Heart left ventricle (tissue), 16 donors: Measurements from ENCODE around the gene MAMDC2. TPM values are rescaled to one million over a fixed set of nuclear protein-coding genes. Genes with fewer than 3 reads are reported as not detected.

Experiments
- ATAC-seq, 4 donors: fragments of 200-7000 bp; cut with Tn5 transposase; one replicate each; pipeline ENCODE4 v1.9.1; 2020 to 2022; ENCODE audit warnings: moderate library complexity in 4 of 4, mild to moderate bottlenecking in 3 of 4, moderate number of reproducible peaks in 1 of 4
- DNase-seq, 5 donors: peaks; one replicate each; pipeline ENCODE4 v3.0.0-alpha.2; 2020
- H3K27ac ChIP-seq, 12 donors: fragments of 200-600 bp; sonication (generic) in 4 of 12; one replicate each; pipeline versions ENCODE4 v1.5.0 to v1.8.0; 2016 to 2022; ENCODE audit warnings: mild to moderate bottlenecking in 2 of 12
- H3K27me3 ChIP-seq, 9 donors: fragments of 200-600 bp; sonication (generic) in 2 of 9; one replicate each; pipeline versions ENCODE4 v1.5.1 to v1.8.0; 2016 to 2022; ENCODE audit warnings: mild to moderate bottlenecking in 3 of 9
- H3K36me3 ChIP-seq, 9 donors: fragments of 200-600 bp; sonication (generic) in 2 of 9; one replicate each; pipeline versions ENCODE4 v1.5.0 to v1.8.0; 2018 to 2022; ENCODE audit warnings: mild to moderate bottlenecking in 2 of 9
- H3K4me1 ChIP-seq, 12 donors: fragments of 200-600 bp; sonication (generic) in 4 of 12; one replicate each; pipeline versions ENCODE4 v1.5.0 to v1.8.0; 2016 to 2022; ENCODE audit warnings: mild to moderate bottlenecking in 3 of 12
- H3K4me3 ChIP-seq, 12 donors: fragments of 200-600 bp; sonication (generic) in 4 of 12; one replicate each; pipeline versions ENCODE4 v1.5.0 to v1.8.0; 2017 to 2022; ENCODE audit warnings: mild to moderate bottlenecking in 9 of 12, moderate library complexity in 4 of 12
- H3K9me3 ChIP-seq, 12 donors: fragments of 200-600 bp; sonication (generic) in 4 of 12; one replicate each; pipeline versions ENCODE4 v1.5.0 to v1.8.0; 2016 to 2022; ENCODE audit warnings: mild to moderate bottlenecking in 1 of 12
- POLR2A ChIP-seq, 2 donors: fragments of 450-650 bp; IDR thresholded peaks; one replicate each; pipeline ENCODE4 v1.6.1; 2017; ENCODE audit warnings: antibody characterized with exemption in 2 of 2, mild to moderate bottlenecking in 2 of 2, moderate library complexity in 2 of 2
- WGBS, 4 donors: extraction: QIAGEN DNeasy Blood & Tissue Kit in 2 of 4; methylation state at CpG; one replicate each; pipeline versions ENCODE4 v1.1.5 to v1.1.7; 2013 to 2018; 5-methylcytosine and 5-hydroxymethylcytosine counted together
- intact Hi-C, 10 donors: fragments of 100-400 bp; cut with DNase I; formaldehyde crosslinking; loops; one replicate each; pipeline versions ENCODE4 v1.11.1 to v1.14.2; 2022
- polyA plus RNA-seq, 2 donors: library from polyadenylated mRNA; stranded (reverse); fragments of 200-250 nt; gene quantifications; one replicate each; pipeline ENCODE4 v1.2.3, GENCODE V29; 2013
- total RNA-seq, 9 donors: library from RNA; depleted of rRNA in 2 of 9; stranded (reverse); fragments of >200 nt in 2 of 9; fragmentation: NEBNext Ultra II Directional in 3 of 9; extraction: Animal tissue kit (Norgen Biotek cat#: 25700) in 3 of 9; gene quantifications; one replicate each; pipeline versions ENCODE4 v1.1.0 to v1.2.4, GENCODE V29; 2016 to 2023
- TF ChIP-seq, protein P1 (sequence below), 12 donors: fragments of 200-600 bp; sonication (generic) in 4 of 12; IDR thresholded peaks; one replicate each; pipeline versions ENCODE4 v1.5.0 to v1.8.0; 2018 to 2022; ENCODE audit warnings: antibody characterized with exemption in 12 of 12, mild to moderate bottlenecking in 5 of 12
- donor health status: ischemic (EF 13 %, LVEDD 7.1; RV severe dilation, severe dysfunction).
- donor health status: healthy with polysubstance abuse.
- donor health status: DM: no; HTN: yes; CAD: no.
- donor health status: DM: no; HTN: no; CAD: no.
- donor health status: ischemic (EF 25% LVEDD 6.9; RV normal size, moderate dysfunction).
- donor health status: ischemic (EF 25% LVEDD 5.7; RV mildly dilated, moderate dysfunction).
- donor health status: healthy.
- donor health status: DM: yes; HTN: yes; CAD: no.
- donor health status: ischemic (EF 35%, LVEDD 5.7; RV mildly dilated, moderate dysfunction).
- donor health status: nonischemic (EF 11% LVEDD 7.7; RV severe dilation, severe dysfunction).
- donor health status: DM: yes; HTN: yes; CAD: no.
- donor health status: PGD.
- donor health status: ischemic (EF 29% LVEDD 5.4; RV normal size, mild dysfunction).
- donor health status: nonischemic (EF 23%, LVEDD 6.1; RV moderate dilation, normal function).

The MAMDC2 gene
- total and polyA plus RNA-seq, 11 donors: 2.5 to 23.9 (median 5.1) TPM

DNA sequence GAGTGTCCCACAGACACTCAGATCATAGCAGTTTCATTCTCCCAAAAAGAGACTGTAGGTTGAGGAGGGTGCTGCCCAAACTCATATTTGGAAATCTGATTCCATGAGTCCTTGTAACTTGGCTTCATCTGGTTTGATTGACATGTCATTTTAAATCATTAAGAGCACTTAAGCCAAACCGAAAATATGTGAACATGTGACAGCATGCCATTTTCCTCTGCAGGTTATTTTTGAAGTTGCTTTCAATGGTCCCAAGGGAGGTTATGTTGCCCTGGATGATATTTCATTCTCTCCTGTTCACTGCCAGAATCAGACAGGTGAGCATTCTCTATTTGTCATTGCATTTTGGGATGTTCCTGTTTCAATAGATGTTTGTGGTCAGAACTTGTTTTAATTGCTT, 87.6 kb downstream of the MAMDC2 start:
- peaks cover 0 to 31% (median 0%) of the 10 kb centered on the region in 9 donors for H3K36me3 ChIP-seq
- no peak for TF ChIP-seq POLR2A (IDR thresholded peaks at IDR 0.05)
- TF ChIP-seq, protein P1, sequence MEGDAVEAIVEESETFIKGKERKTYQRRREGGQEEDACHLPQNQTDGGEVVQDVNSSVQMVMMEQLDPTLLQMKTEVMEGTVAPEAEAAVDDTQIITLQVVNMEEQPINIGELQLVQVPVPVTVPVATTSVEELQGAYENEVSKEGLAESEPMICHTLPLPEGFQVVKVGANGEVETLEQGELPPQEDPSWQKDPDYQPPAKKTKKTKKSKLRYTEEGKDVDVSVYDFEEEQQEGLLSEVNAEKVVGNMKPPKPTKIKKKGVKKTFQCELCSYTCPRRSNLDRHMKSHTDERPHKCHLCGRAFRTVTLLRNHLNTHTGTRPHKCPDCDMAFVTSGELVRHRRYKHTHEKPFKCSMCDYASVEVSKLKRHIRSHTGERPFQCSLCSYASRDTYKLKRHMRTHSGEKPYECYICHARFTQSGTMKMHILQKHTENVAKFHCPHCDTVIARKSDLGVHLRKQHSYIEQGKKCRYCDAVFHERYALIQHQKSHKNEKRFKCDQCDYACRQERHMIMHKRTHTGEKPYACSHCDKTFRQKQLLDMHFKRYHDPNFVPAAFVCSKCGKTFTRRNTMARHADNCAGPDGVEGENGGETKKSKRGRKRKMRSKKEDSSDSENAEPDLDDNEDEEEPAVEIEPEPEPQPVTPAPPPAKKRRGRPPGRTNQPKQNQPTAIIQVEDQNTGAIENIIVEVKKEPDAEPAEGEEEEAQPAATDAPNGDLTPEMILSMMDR (IDR thresholded peaks at IDR 0.05): no peak
- peaks cover 0 to 23% (median 2%) of the 10 kb centered on the region in 12 donors for H3K4me1 ChIP-seq
- ATAC-seq (no peak), DNase-seq (no peak)
- 35 to 43% (median 41%) methylated on average over 1 of the region's 1 CpG for WGBS, 4 donors
- no peak overlapping the region for H3K27ac ChIP-seq
- intact Hi-C loops: loop anchor here in 1 of 10 donors (10.0 kb wide), 1 partner anchor 94 kb away; no protein-coding TSS in a partner anchor
- no peaks in the 10 kb centered on the region for H3K27me3 ChIP-seq
- no peak overlapping the region for H3K4me3 ChIP-seq
- H3K9me3 ChIP-seq: no peaks in the 10 kb centered on the region

DNA sequence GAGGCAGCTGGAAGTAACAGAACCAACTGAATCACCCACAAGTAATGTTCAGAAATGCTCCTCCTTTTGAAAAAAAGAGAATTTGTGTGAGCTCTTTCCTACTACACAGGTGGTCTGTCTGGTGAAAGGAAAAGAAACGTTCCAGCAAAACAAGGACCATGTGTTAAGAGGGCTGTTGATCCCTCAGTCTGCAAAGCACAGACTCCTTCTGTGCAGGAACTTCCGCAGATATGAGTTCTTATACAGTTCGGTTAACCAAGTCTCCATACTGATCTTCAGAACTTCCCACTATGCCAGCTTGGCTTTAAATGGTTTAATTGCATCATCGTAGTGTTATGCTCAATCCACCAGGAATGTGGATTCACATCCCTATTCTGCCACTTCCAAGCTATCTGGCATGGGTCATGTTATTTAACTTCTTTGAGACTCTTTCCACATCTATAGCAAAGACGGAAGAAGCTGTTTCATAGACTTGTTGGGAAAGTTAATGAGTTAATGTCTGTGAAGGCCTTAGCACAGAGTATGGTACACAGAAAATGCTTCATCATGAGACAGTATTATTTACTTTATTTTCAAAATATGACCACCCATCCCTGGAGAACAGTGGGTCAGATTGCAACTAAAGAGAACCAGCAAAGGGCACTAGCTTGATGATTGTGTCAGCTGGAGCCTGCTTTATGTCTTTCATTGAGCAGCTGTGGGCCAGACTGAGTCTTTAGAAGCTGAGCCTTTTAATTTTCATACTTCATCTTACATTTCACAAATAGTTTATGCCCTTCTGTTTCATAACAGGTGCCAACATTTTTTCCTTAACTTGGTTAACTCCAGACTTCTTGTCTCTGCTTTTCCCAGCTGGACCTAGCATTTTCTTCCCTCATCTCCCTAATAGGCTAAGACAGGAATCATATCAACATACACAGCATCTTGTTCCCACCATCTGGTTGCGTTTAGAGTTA, 89.9 kb downstream of the MAMDC2 start:
- Histone ChIP-seq H3K36me3 (peaks cover 0 to 27% (median 0%) of the 10 kb centered on the region in 9 donors), H3K27ac (peak overlapping the region in 1 of 12 donors; percentile 35), H3K4me1 (peaks cover 0 to 6% (median 0%) of the 10 kb centered on the region in 12 donors), H3K4me3 (no peak overlapping the region), H3K9me3 (no peaks in the 10 kb centered on the region), H3K27me3 (no peaks in the 10 kb centered on the region)
- intact Hi-C loops: loop anchor here in 1 of 10 donors (10.0 kb wide), 1 partner anchor 91 kb away; no protein-coding TSS in a partner anchor
- WGBS, 4 donors: 78 to 85% (median 82%) methylated on average over 6 of the region's 6 CpGs
- ATAC-seq (peak in 2 of 4 donors; percentile 32 to 39), DNase-seq (no peak)
- TF ChIP-seq, protein P1 (IDR thresholded peaks at IDR 0.05): no peak
- TF ChIP-seq POLR2A (IDR thresholded peaks at IDR 0.05): no peak

DNA sequence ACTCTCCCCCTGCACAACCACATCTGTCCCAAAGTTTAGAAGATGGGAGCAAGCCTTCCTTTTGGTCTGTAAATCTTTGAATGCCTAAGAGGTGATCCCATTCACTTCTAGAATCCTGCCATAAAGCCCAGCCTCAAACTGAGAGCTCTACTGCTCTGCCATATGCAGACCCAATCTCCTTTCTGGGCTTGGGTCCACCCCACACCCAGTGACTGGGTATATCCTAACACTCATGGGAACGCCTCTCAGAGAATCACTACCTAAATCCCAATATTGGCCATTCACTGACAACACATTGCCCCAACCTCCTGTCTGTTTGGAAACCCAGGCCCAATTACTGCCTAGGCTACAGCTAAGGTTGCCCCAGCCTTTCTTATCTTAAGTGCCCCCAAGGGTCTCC, 90.7 kb downstream of the MAMDC2 start:
- H3K27ac ChIP-seq: no peak overlapping the region
- DNase-seq (no peak), ATAC-seq (no peak)
- no peak overlapping the region for H3K4me3 ChIP-seq
- peaks cover 0 to 6% (median 0%) of the 10 kb centered on the region in 12 donors for H3K4me1 ChIP-seq
- H3K36me3 ChIP-seq: peaks cover 0 to 27% (median 0%) of the 10 kb centered on the region in 9 donors
- H3K27me3 ChIP-seq: no peaks in the 10 kb centered on the region
- WGBS, 4 donors: 83 to 100% (median 96%) methylated on average over 1 of the region's 1 CpG
- TF ChIP-seq, protein P1 (IDR thresholded peaks at IDR 0.05): no peak
- TF ChIP-seq POLR2A (IDR thresholded peaks at IDR 0.05): no peak
- intact Hi-C loops: loop anchor here in 1 of 10 donors (10.0 kb wide), 1 partner anchor 90 kb away; no protein-coding TSS in a partner anchor
- H3K9me3 ChIP-seq: no peaks in the 10 kb centered on the region

DNA sequence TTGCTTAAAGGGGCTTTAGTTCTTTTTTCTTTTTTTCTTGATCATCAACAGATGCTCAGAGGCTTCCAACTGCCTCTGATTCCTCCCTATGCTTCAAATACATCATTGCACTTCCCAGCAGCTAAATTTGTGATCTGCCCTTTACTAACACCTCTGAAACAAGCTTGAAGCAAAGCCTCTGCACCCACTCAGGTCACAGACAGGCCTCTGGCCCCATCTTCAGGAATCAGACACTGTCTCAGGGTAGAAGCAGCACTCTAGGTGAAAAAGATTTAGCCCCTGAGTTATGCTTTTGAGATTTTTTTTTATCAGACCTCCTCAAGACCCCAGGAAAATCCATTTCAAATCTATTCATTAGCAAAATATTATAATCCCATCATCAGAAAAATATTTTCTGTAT, 91.5 kb downstream of the MAMDC2 start:
- no peak for ATAC-seq
- Histone ChIP-seq H3K4me3 (no peak overlapping the region), H3K27me3 (no peaks in the 10 kb centered on the region), H3K9me3 (no peaks in the 10 kb centered on the region), H3K36me3 (peaks cover 0 to 29% (median 0%) of the 10 kb centered on the region in 9 donors), H3K27ac (no peak overlapping the region), H3K4me1 (peaks cover 0 to 6% (median 0%) of the 10 kb centered on the region in 12 donors)
- TF ChIP-seq, protein P1 (IDR thresholded peaks at IDR 0.05): no peak
- no peak for TF ChIP-seq POLR2A (IDR thresholded peaks at IDR 0.05)
- intact Hi-C loops: loop anchor here in 1 of 10 donors (10.0 kb wide), 1 partner anchor 90 kb away; no protein-coding TSS in a partner anchor
- DNase-seq: no peak
